ENCODE measurements around the gene SMLR1. TPM values are rescaled to one million over a fixed set of nuclear protein-coding genes. Genes with fewer than 3 reads are reported as not detected.

The SMLR1 gene
- total and polyA plus RNA-seq, 2 donors (not counting 3 experiments of a cell fraction or from before 2014, with no cell fraction given): not detected

- H4K20me1 ChIP-seq (replicated peaks; ENCODE audit: control insufficient read depth, extremely low read depth, insufficient read depth, low read length): no peaks in the 10 kb centered on the region
- no peak for DNase-seq (ENCODE audit: low read depth, low spot score)
- intact Hi-C loops (cut with micrococcal nuclease): loop anchor here (10.0 kb wide), 1 partner anchor 312 kb away; no protein-coding TSS in a partner anchor
- FAIRE-seq: no peak
- no peaks in the 10 kb centered on the region for H3K9me1 ChIP-seq (replicated peaks; ENCODE audit: control insufficient read depth, extremely low read depth, insufficient read depth, low read length)
- BruUV-seq (replicated peaks): no TSS peak
- H3K9ac ChIP-seq (replicated peaks; ENCODE audit: extremely low read depth, insufficient read depth, low read length): no peak overlapping the region
- no peak overlapping the region for H3K27ac ChIP-seq (ENCODE audit: insufficient read depth, low read depth, low read length)
- POLR2A ChIA-PET: no interaction called here
- H2AFZ ChIP-seq (ENCODE audit: low read depth, low read length): no peak overlapping the region
- dilution Hi-C loops (cut with MboI; ENCODE audit: extremely low pct_ligation_motif_present, low sequenced_read_pairs): no loop called here
- TF ChIP-seq POLR2A (IDR thresholded peaks at IDR 0.05; ENCODE audit: low read depth, low read length): no peak
- no peak for TF ChIP-seq JUN (IDR thresholded peaks at IDR 0.05; ENCODE audit: borderline replicate concordance, insufficient read depth, insufficient read length, low read depth)
- TF ChIP-seq POLR2AphosphoS5 (IDR thresholded peaks at IDR 0.05; ENCODE audit: insufficient read depth, low read depth, low read length): no peak
- H3K79me2 ChIP-seq (ENCODE audit: control insufficient read depth, insufficient read depth, low read length): no peaks in the 10 kb centered on the region
- no peaks in the 10 kb centered on the region for H3K4me1 ChIP-seq (ENCODE audit: control insufficient read depth, extremely low read depth, insufficient read depth, low read length)
- no peak overlapping the region for H3K4me2 ChIP-seq (ENCODE audit: insufficient read depth, low read length)
- no peaks in the 10 kb centered on the region for H3K9me3 ChIP-seq (replicated peaks; ENCODE audit: control insufficient read depth, insufficient read depth, low read length)
- H3K4me3 ChIP-seq (replicated peaks in 1 of 3; ENCODE audit: insufficient read depth in 1 of 3, low read depth in 1 of 3, low read length in 3 of 3): no peak overlapping the region
- no peaks in the 10 kb centered on the region for H3K27me3 ChIP-seq (ENCODE audit: control insufficient read depth in 2 of 2, insufficient read depth in 2 of 2, low read length in 2 of 2)
- CTCF ChIA-PET: interaction anchor here (2.9 to 14.6 kb wide), 2 partner anchors 10 to 233 kb away, joined by 13 to 436 read pairs; no protein-coding TSS in a partner anchor
- H3K36me3 ChIP-seq (ENCODE audit: control insufficient read depth in 2 of 2, extremely low read depth in 1 of 2, insufficient read depth in 2 of 2, low read length in 2 of 2): no peaks in the 10 kb centered on the region
Measured at GRCh38 chr6:130882370-130882769, 55.2 kb downstream of the SMLR1 start.

DNA sequence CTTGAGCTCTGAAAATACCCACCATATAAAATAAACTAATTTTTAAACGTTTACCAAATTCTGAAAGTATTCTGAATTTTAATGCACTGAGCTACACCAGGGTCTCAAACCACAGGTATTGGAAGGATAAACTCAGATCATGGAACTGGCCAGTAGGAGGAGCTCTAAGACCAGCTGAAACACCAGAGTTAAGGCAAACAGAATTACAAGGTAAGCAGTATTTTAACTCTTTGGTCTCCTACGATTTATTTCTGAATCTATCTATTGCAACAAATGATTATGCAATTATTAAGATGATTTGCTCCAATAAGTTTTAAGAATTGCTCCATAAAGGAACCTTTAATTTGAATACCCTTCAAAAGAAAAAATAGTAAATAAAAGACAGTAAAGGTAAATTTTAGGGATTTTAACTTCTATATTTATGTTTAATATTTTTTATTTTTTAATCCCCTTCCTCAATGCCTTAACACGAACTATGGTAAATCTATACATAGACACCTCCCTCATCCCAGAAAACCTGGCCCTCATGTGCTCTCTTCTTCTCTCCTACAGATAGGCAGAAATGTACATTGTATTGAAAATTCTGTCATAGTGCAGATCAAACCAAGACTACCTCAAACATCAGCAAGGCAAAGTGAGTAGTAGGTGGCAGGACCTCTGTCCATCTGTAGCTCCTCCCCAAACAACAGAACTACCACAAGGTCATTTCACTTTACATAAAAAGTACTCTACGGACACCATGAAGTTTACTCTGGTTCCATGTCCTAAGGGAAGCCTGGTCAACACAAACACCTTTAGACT lies 58.4 kb downstream of the SMLR1 start:
- ChIA-PET CTCF (interaction anchor here (0.5 to 14.6 kb wide), 41 partner anchors 9 to 657 kb away, joined by 3 to 436 read pairs (median 5); partner anchors contain the start of gene EPB41L2), POLR2A (no interaction called here)
- H3K36me3 ChIP-seq (ENCODE audit: control insufficient read depth in 2 of 2, extremely low read depth in 1 of 2, insufficient read depth in 2 of 2, low read length in 2 of 2): no peaks in the 10 kb centered on the region
- peaks cover 5% of the 10 kb centered on the region for H3K4me1 ChIP-seq (ENCODE audit: control insufficient read depth, extremely low read depth, insufficient read depth, low read length)
- FAIRE-seq (peak; percentile 84), DNase-seq (ENCODE audit: low read depth, low spot score) (peak; percentile 79)
- no TSS peak for BruUV-seq (replicated peaks)
- H4K20me1 ChIP-seq (replicated peaks; ENCODE audit: control insufficient read depth, extremely low read depth, insufficient read depth, low read length): no peaks in the 10 kb centered on the region
- intact Hi-C loops (cut with micrococcal nuclease) (loop anchor here (1.0 to 10.0 kb wide), 4 partner anchors 178 to 649 kb away; partner anchors contain the start of gene EPB41L2), dilution Hi-C loops (cut with MboI; ENCODE audit: extremely low pct_ligation_motif_present, low sequenced_read_pairs) (no loop called here)
- H3K27ac ChIP-seq (ENCODE audit: insufficient read depth, low read depth, low read length): no peak overlapping the region
- no peak overlapping the region for H3K4me3 ChIP-seq (replicated peaks in 1 of 3; ENCODE audit: insufficient read depth in 1 of 3, low read depth in 1 of 3, low read length in 3 of 3)
- H3K9ac ChIP-seq (replicated peaks; ENCODE audit: extremely low read depth, insufficient read depth, low read length): no peak overlapping the region
- no peaks in the 10 kb centered on the region for H3K79me2 ChIP-seq (ENCODE audit: control insufficient read depth, insufficient read depth, low read length)
- no peak overlapping the region for H2AFZ ChIP-seq (ENCODE audit: low read depth, low read length)
- TF ChIP-seq MAX (IDR thresholded peaks at IDR 0.05; ENCODE audit: insufficient read depth, insufficient read length) (no peak), CTCF (IDR thresholded peaks at IDR 0.05; ENCODE audit: extremely low read depth in 1 of 2, insufficient read depth in 1 of 2, low read depth in 1 of 2, low read length in 2 of 2) (peak; percentile 54 to 65)
- no peak overlapping the region for H3K4me2 ChIP-seq (ENCODE audit: insufficient read depth, low read length)
- H3K9me3 ChIP-seq (replicated peaks; ENCODE audit: control insufficient read depth, insufficient read depth, low read length): no peaks in the 10 kb centered on the region
- no peaks in the 10 kb centered on the region for H3K27me3 ChIP-seq (ENCODE audit: control insufficient read depth in 2 of 2, insufficient read depth in 2 of 2, low read length in 2 of 2)
- no peaks in the 10 kb centered on the region for H3K9me1 ChIP-seq (replicated peaks; ENCODE audit: control insufficient read depth, extremely low read depth, insufficient read depth, low read length)
